IMR-90 (cell line): ENCODE measurements around the gene KCNMB2. TPM values are rescaled to one million over a fixed set of nuclear protein-coding genes. Genes with fewer than 3 reads are reported as not detected.

Source experiments
- ATAC-seq: fragments of 200-7000 bp; cut with Tn5 transposase; 2 replicates; pipeline ENCODE4 v1.9.1; 2020; ENCODE audit warnings: low read depth, mild to moderate bottlenecking, moderate library complexity
- BruUV-seq: library from RNA; stranded (reverse); fragments of 400-500 nt; replicated peaks from 2 replicates; lab custom pipeline; 2021; lab: Mats Ljungman, UMichigan
- CTCF ChIA-PET: fragments of 300-600 bp; formaldehyde crosslinking; extraction: SDS; loops from one replicate; lab custom pipeline; 2021; ENCODE audit warnings: antibody characterized with exemption; lab: Yijun Ruan, JAX
- POLR2A ChIA-PET: fragments of 300-600 bp; sonication (Branson Sonifier 250); formaldehyde crosslinking; loops from one replicate; lab custom pipeline; 2022; ENCODE audit warnings: antibody characterized with exemption; ENCODE audit not compliant: unreplicated experiment; lab: Charles Lee
- DNase-seq: peaks from one replicate; pipeline ENCODE4 v3.0.0; 2013
- H2AFZ ChIP-seq: replicated peaks from 2 replicates; pipeline ENCODE3; 2013; ENCODE audit warnings: low read length, mild to moderate bottlenecking; ENCODE audit not compliant: poor library complexity
- H2AK5ac ChIP-seq: 2 replicates; pipeline ENCODE4 v1.6.1; 2013; ENCODE audit warnings: low read depth, low read length, inconsistent platforms
- H2AK9ac ChIP-seq: replicated peaks from 2 replicates; pipeline ENCODE3; 2013; ENCODE audit warnings: mild to moderate bottlenecking, low read depth, low read length, moderate library complexity; ENCODE audit not compliant: poor library complexity
- H2BK120ac ChIP-seq: 2 replicates; pipeline ENCODE4 v1.6.1; 2013; ENCODE audit warnings: low read depth, low read length, inconsistent platforms
- H2BK15ac ChIP-seq: 3 replicates; pipeline ENCODE4 v1.6.1; 2013; ENCODE audit warnings: low read depth, low read length, inconsistent platforms
- H2BK20ac ChIP-seq: 2 replicates; pipeline ENCODE4 v1.6.1; 2013; ENCODE audit warnings: low read depth, mild to moderate bottlenecking, inconsistent platforms, low read length, moderate library complexity
- H2BK5ac ChIP-seq: 2 replicates; pipeline ENCODE4 v1.6.1; 2013; ENCODE audit warnings: mild to moderate bottlenecking, low read depth, low read length, inconsistent platforms; ENCODE audit not compliant: poor library complexity, severe bottlenecking
- H3K14ac ChIP-seq: replicated peaks from 2 replicates; pipeline ENCODE4 v1.6.1; 2013; ENCODE audit warnings: low read depth, low read length, inconsistent platforms
- H3K18ac ChIP-seq: 2 replicates; pipeline ENCODE4 v1.6.1; 2013; ENCODE audit warnings: low read depth, low read length, control low read depth
- H3K23ac ChIP-seq: 2 replicates; pipeline ENCODE4 v1.6.1; 2013; ENCODE audit warnings: low read depth, low read length, inconsistent platforms
- H3K27ac ChIP-seq: 2 replicates; pipeline ENCODE4 v1.5.1; 2013; ENCODE audit warnings: mild to moderate bottlenecking, control low read depth, low read length; ENCODE audit not compliant: insufficient read depth
- H3K27me3 ChIP-seq: 2 replicates; pipeline ENCODE4 v1.6.1; 2013; ENCODE audit warnings: low read length; ENCODE audit not compliant: control insufficient read depth, insufficient read depth
- H3K36me3 ChIP-seq: 2 replicates; pipeline ENCODE4 v1.6.1; 2013; ENCODE audit warnings: low read length, mixed read lengths; ENCODE audit not compliant: control insufficient read depth, insufficient read depth
- H3K4ac ChIP-seq: 2 replicates; pipeline ENCODE4 v1.6.1; 2013; ENCODE audit warnings: low read depth, low read length, inconsistent platforms
- H3K4me1 ChIP-seq: 2 replicates; pipeline ENCODE4 v1.6.1; 2013; ENCODE audit warnings: low read length, mixed read lengths; ENCODE audit not compliant: control insufficient read depth, insufficient read depth
- H3K4me2 ChIP-seq: 2 replicates; pipeline ENCODE4 v1.6.1; 2013; ENCODE audit warnings: low read depth, mild to moderate bottlenecking, control low read depth, low read length, moderate library complexity
- H3K4me3 ChIP-seq: 2 replicates; pipeline ENCODE4 v1.5.1; 2013; ENCODE audit warnings: low read depth, mild to moderate bottlenecking, control low read depth, low read length, moderate library complexity; ENCODE audit not compliant: insufficient read depth
- H3K56ac ChIP-seq: 2 replicates; pipeline ENCODE4 v1.6.1; 2013; ENCODE audit warnings: low read length, inconsistent platforms; ENCODE audit not compliant: insufficient read depth; ENCODE audit errors: extremely low read depth
- H3K79me1 ChIP-seq, 2 experiments: 2 replicates each; pipeline ENCODE4 v1.6.1; 2013; ENCODE audit warnings: low read length in 2 of 2, inconsistent platforms in 1 of 2, low read depth in 1 of 2
- H3K9ac ChIP-seq: 2 replicates; pipeline ENCODE4 v1.6.1; 2013; ENCODE audit warnings: low read depth, low read length, control low read depth
- H3K9me1 ChIP-seq: 2 replicates; pipeline ENCODE4 v1.6.1; 2013; ENCODE audit warnings: low read length, inconsistent platforms; ENCODE audit not compliant: insufficient read depth
- H3K9me3 ChIP-seq: 2 replicates; pipeline ENCODE4 v1.6.1; 2013; ENCODE audit warnings: low read length; ENCODE audit not compliant: control insufficient read depth, insufficient read depth
- H4K20me1 ChIP-seq: 2 replicates; pipeline ENCODE4 v1.6.1; 2013; ENCODE audit warnings: low read length, inconsistent platforms; ENCODE audit not compliant: insufficient read depth
- H4K5ac ChIP-seq: 2 replicates; pipeline ENCODE4 v1.6.1; 2013; ENCODE audit warnings: mild to moderate bottlenecking, low read depth, low read length, control low read depth
- H4K8ac ChIP-seq, 2 experiments: 2 replicates each; pipeline ENCODE4 v1.6.1; 2013; ENCODE audit warnings: low read depth in 2 of 2, low read length in 2 of 2, control low read depth in 1 of 2, inconsistent platforms in 1 of 2
- H4K91ac ChIP-seq: 2 replicates; pipeline ENCODE4 v1.6.1; 2013; ENCODE audit warnings: low read depth, low read length, inconsistent platforms; ENCODE audit not compliant: insufficient read depth
- BHLHE40 ChIP-seq: fragments of 150-350 bp; IDR thresholded peaks from 2 replicates; pipeline ENCODE4 v1.6.1; 2016; ENCODE audit warnings: mild to moderate bottlenecking, low read depth, low read length
- CEBPB ChIP-seq: IDR thresholded peaks from 2 replicates; pipeline ENCODE4 v1.6.1; 2012; ENCODE audit warnings: low read depth, low read length, improper control_type of control experiment
- CHD1 ChIP-seq: IDR thresholded peaks from 2 replicates; pipeline ENCODE4 v1.6.1; 2012; ENCODE audit warnings: low read depth, low read length, improper control_type of control experiment
- CTCF ChIP-seq: conservative IDR thresholded peaks from 2 replicates; pipeline ENCODE4 v1.5.1; 2012; ENCODE audit warnings: mild to moderate bottlenecking, low read depth, low read length, improper control_type of control experiment
- FOS ChIP-seq: fragments of 150-350 bp; IDR thresholded peaks from 2 replicates; pipeline ENCODE4 v1.6.1; 2016; ENCODE audit warnings: low read depth, low read length
- MAFK ChIP-seq: IDR thresholded peaks from 2 replicates; pipeline ENCODE4 v1.6.1; 2012; ENCODE audit warnings: low read depth, low read length, improper control_type of control experiment
- MAZ ChIP-seq: IDR thresholded peaks from 2 replicates; pipeline ENCODE4 v1.6.1; 2012; ENCODE audit warnings: low read depth, mild to moderate bottlenecking, low read length, improper control_type of control experiment, moderate library complexity, borderline replicate concordance
- MXI1 ChIP-seq: IDR thresholded peaks from 2 replicates; pipeline ENCODE4 v1.6.1; 2012; ENCODE audit warnings: low read depth, mild to moderate bottlenecking, low read length, moderate library complexity, borderline replicate concordance
- NFE2L2 ChIP-seq: fragments of 150-350 bp; IDR thresholded peaks from 2 replicates; pipeline ENCODE4 v1.6.1; 2016; ENCODE audit warnings: low read depth, mild to moderate bottlenecking, low read length
- POLR2A ChIP-seq: IDR thresholded peaks from 2 replicates; pipeline ENCODE4 v1.6.1; 2012; ENCODE audit warnings: mild to moderate bottlenecking, low read depth, low read length
- RAD21 ChIP-seq: IDR thresholded peaks from 2 replicates; pipeline ENCODE4 v1.6.1; 2012; ENCODE audit warnings: low read length, improper control_type of control experiment
- RCOR1 ChIP-seq: IDR thresholded peaks from 2 replicates; pipeline ENCODE4 v1.6.1; 2012; ENCODE audit warnings: mild to moderate bottlenecking, low read length, improper control_type of control experiment; ENCODE audit not compliant: insufficient replicate concordance
- RFX5 ChIP-seq: IDR thresholded peaks from 2 replicates; pipeline ENCODE4 v1.8.0; 2012; ENCODE audit warnings: low read depth, mild to moderate bottlenecking, low read length, moderate library complexity
- SMC3 ChIP-seq: fragments of 150-350 bp; IDR thresholded peaks from 2 replicates; pipeline ENCODE4 v1.6.1; 2016; ENCODE audit warnings: low read depth, mild to moderate bottlenecking, antibody characterized with exemption, low read length, moderate library complexity
- USF2 ChIP-seq: fragments of 150-350 bp; IDR thresholded peaks from 2 replicates; pipeline ENCODE4 v1.6.1; 2017; ENCODE audit warnings: mild to moderate bottlenecking, antibody characterized with exemption, low read length, low read depth
- WGBS, 2 experiments: methylation state at CpG; one replicate each; pipeline versions ENCODE4 v1.1.5 to v1.1.7; 2013; ENCODE audit warnings: missing lambda C conversion rate in 2 of 2; ENCODE audit not compliant: insufficient read length in 1 of 2; ENCODE audit errors: extremely low coverage in 2 of 2; 5-methylcytosine and 5-hydroxymethylcytosine counted together
- dilution Hi-C: fragments of 300-500 bp; cut with HindIII; formaldehyde crosslinking; loops from one replicate; pipeline ENCODE4 v1.14.3; 2018; ENCODE audit warnings: low sequenced_read_pairs; ENCODE audit not compliant: unreplicated experiment
- in situ Hi-C: fragments of 300-500 bp; cut with MboI; formaldehyde crosslinking; loops from 3 replicates; pipeline ENCODE4 v1.14.3; 2019; ENCODE audit warnings: low sequenced_read_pairs, inconsistent platforms, mixed read lengths
- intact Hi-C: fragments of 100-400 bp; cut with micrococcal nuclease; formaldehyde crosslinking; loops from 2 replicates; pipeline ENCODE4 v1.10.0; 2022
- polyA plus RNA-seq, 3 experiments: library from polyadenylated mRNA; depleted of rRNA; stranded (reverse); fragments of >200 nt; gene quantifications; 2 replicates each; pipeline ENCODE4 v1.2.3, GENCODE V29; 2012; ENCODE audit warnings: low replicate concordance in 1 of 3
- total RNA-seq: library from RNA; depleted of rRNA; stranded (reverse); fragments of >200 nt; gene quantifications from 2 replicates; pipeline ENCODE4 v1.2.3, GENCODE V29; 2012
- TF ChIP-seq, protein P1 (sequence below): fragments of 150-350 bp; IDR thresholded peaks from 2 replicates; pipeline ENCODE4 v1.6.1; 2016; ENCODE audit warnings: low read depth, mild to moderate bottlenecking, low read length, moderate library complexity, borderline replicate concordance

The KCNMB2 gene
- total and polyA plus RNA-seq, 2 of the 4 experiments (the other 2 are of a cell fraction): not detected

DNA sequence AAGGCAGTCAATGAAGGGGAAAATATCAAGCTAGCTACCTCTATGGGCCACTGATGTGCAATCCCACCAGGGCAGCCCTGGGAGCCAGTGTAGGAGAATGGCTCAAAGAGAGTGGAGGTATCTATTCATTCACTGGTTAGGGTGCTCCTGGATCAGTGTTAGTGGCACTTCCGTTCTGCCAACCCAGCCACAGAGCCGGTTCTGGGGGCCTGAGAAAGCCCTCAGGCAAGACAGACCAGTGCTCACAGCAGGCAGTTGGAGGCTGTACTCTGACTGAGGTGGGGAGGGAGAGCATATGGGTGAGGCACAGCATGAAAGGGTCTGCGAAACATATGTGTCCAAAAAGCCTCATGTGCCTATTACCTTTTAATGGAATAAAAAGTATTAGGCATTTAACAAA is 109.3 kb downstream of the KCNMB2 start:
- H4K91ac ChIP-seq: no peak overlapping the region
- in situ Hi-C loops: no loop called here
- no peak overlapping the region for H2AK5ac ChIP-seq
- no peaks in the 10 kb centered on the region for H3K9me1 ChIP-seq
- H3K27me3 ChIP-seq: no peaks in the 10 kb centered on the region
- H3K18ac ChIP-seq: no peak overlapping the region
- H3K4me3 ChIP-seq: no peak overlapping the region
- H2BK120ac ChIP-seq: no peak overlapping the region
- TF ChIP-seq CHD1 (no peak), RAD21 (no peak), CTCF (no peak), FOS (no peak), RCOR1 (no peak), CEBPB (no peak), MAFK (no peak), MXI1 (no peak), SMC3 (no peak), BHLHE40 (no peak), POLR2A (no peak), RFX5 (no peak), USF2 (no peak), MAZ (no peak), NFE2L2 (no peak)
- TF ChIP-seq, protein P1, sequence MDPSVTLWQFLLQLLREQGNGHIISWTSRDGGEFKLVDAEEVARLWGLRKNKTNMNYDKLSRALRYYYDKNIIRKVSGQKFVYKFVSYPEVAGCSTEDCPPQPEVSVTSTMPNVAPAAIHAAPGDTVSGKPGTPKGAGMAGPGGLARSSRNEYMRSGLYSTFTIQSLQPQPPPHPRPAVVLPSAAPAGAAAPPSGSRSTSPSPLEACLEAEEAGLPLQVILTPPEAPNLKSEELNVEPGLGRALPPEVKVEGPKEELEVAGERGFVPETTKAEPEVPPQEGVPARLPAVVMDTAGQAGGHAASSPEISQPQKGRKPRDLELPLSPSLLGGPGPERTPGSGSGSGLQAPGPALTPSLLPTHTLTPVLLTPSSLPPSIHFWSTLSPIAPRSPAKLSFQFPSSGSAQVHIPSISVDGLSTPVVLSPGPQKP: no peak
- dilution Hi-C loops: no loop called here
- CTCF ChIA-PET: no interaction called here
- H3K4me1 ChIP-seq: no peaks in the 10 kb centered on the region
- H2BK15ac ChIP-seq: no peak overlapping the region
- no peak for DNase-seq
- H2BK5ac ChIP-seq: no peak overlapping the region
- no peak overlapping the region for H3K56ac ChIP-seq
- no peak for ATAC-seq
- no peak overlapping the region for H3K4ac ChIP-seq
- no peaks in the 10 kb centered on the region for H3K36me3 ChIP-seq
- no TSS peak for BruUV-seq
- no peak overlapping the region for H2BK20ac ChIP-seq
- POLR2A ChIA-PET: no interaction called here
- WGBS, 2 experiments: no CpG with 5 or more reads among the region's 3 CpGs
- H3K14ac ChIP-seq: no peak overlapping the region
- no peak overlapping the region for H3K23ac ChIP-seq
- H4K20me1 ChIP-seq: no peaks in the 10 kb centered on the region
- no peaks in the 10 kb centered on the region for H3K9me3 ChIP-seq
- H3K9ac ChIP-seq: no peak overlapping the region
- no peaks in the 10 kb centered on the region for H3K79me1 ChIP-seq
- no peak overlapping the region for H2AK9ac ChIP-seq
- no peak overlapping the region for H4K8ac ChIP-seq
- no peak overlapping the region for H3K4me2 ChIP-seq
- H4K5ac ChIP-seq: no peak overlapping the region
- intact Hi-C loops: no loop called here
- no peak overlapping the region for H2AFZ ChIP-seq
- no peak overlapping the region for H3K27ac ChIP-seq
